ENCODE results near the gene OR2T12.
"Not testable (repeated sequence)": the region's sequence is repeated elsewhere in the genome, so short reads cannot be mapped to it uniquely, and the experiment has no call there.

Gene OR2T12

GRCh38 chr1:248303324-248303723, at the start of gene OR2T12:
Gene OR2T12, minus strand, starts transcription at chr1:248303424. Its CDS starts 7,846 bp downstream, at chr1:248295578.
- DNase-seq, result no peak

- no peak for DNase-seq
Observed at GRCh38 chr1:248348475-248348874, 45.3 kb upstream of the OR2T12 start, which contains the start of gene OR14C36. Gene OR14C36, plus strand, starts transcription at chr1:248348775. Its CDS starts 0 bp downstream, at chr1:248348775.

- no peak for DNase-seq
Observed at GRCh38 chr1:248343451-248343850, 40.2 kb upstream of the OR2T12 start.

GRCh38 chr1:248324468-248324867, 21.2 kb upstream of the OR2T12 start, which contains the start of gene OR2M7:
Gene OR2M7, minus strand, starts transcription at chr1:248324568. Its CDS starts 0 bp downstream, at chr1:248324568.
- no peak for DNase-seq

GRCh38 chr1:248316796-248317195, 13.6 kb upstream of the OR2T12 start:
- no peak for DNase-seq

GRCh38 chr1:248306740-248307139, 3.5 kb upstream of the OR2T12 start:
- not testable (repeated sequence) for DNase-seq

GRCh38 chr1:248306103-248306502, 2.9 kb upstream of the OR2T12 start:
- no peak for DNase-seq

- DNase-seq, result not testable (repeated sequence)
Observed at GRCh38 chr1:248305672-248306071, 2.4 kb upstream of the OR2T12 start.

- no peak for DNase-seq
Observed at GRCh38 chr1:248288391-248288790, 14.8 kb downstream of the OR2T12 start.

- no peak for DNase-seq
Observed at GRCh38 chr1:248277876-248278275, 25.3 kb downstream of the OR2T12 start, which contains the start of gene OR2T33. Gene OR2T33, minus strand, starts transcription at chr1:248277976. Its CDS starts 4,162 bp downstream, at chr1:248273814.

- DNase-seq, result not testable (repeated sequence)
Observed at GRCh38 chr1:248273225-248273624, 30.0 kb downstream of the OR2T12 start.

- no peak for DNase-seq
Observed at GRCh38 chr1:248268178-248268577, 35.0 kb downstream of the OR2T12 start.

GRCh38 chr1:248259309-248259708, 43.9 kb downstream of the OR2T12 start:
- not testable (repeated sequence) for DNase-seq

- peak; percentile 49 for DNase-seq
Observed at GRCh38 chr1:248243204-248243603, 60.0 kb downstream of the OR2T12 start.
